Mammary epithelial cell (primary cell): ENCODE measurements around the gene PTPRM.

Experiments
- CTCF ChIP-seq, 2 donors: IDR thresholded peaks in 1 of 2; conservative IDR thresholded peaks in 1 of 2; 2 replicates each; pipeline ENCODE4 v1.5.1; 2011 to 2012; ENCODE audit warnings: inconsistent platforms in 2 of 2, low read length in 2 of 2, mild to moderate bottlenecking in 2 of 2, control low read depth in 1 of 2, low read depth in 1 of 2; ENCODE audit not compliant: insufficient read depth in 1 of 2; ENCODE audit errors: extremely low read depth in 1 of 2
- EZH2 ChIP-seq: IDR thresholded peaks from 2 replicates; pipeline ENCODE4 v1.6.1; 2012; ENCODE audit warnings: low read length, inconsistent platforms, borderline replicate concordance

- TF ChIP-seq CTCF (conservative IDR thresholded peaks at IDR 0.05 in 1 of 2, IDR thresholded peaks at IDR 0.05 in 1 of 2; ENCODE audit: extremely low read depth in 1 of 2, insufficient read depth in 1 of 2, low read depth in 1 of 2, low read length in 2 of 2) = no peak
- no peak for TF ChIP-seq EZH2
Observed at GRCh38 chr18:8165095-8165494, 598.0 kb downstream of the PTPRM start.
